Activated CD4-positive, alpha-beta T cell treated with anti-CD3 and anti-CD28 coated beads, Interleukin-2, amount 50 U/mL, for 1 hour (primary cell): ENCODE measurements around the gene ASNSD1.

Source experiments
- DNase-seq: peaks from one replicate; pipeline ENCODE4 v3.0.0-alpha.2; 2020

Gene ASNSD1

GRCh38 chr2:189661148-189661956, at the start of gene ASNSD1:
Gene ASNSD1 (plus strand): TSS chr2:189661459. CDS start chr2:189666133, 4,674 bp downstream.
- peak; percentile 98 for DNase-seq

GRCh38 chr2:189613077-189613636, 48.1 kb upstream of the ASNSD1 start:
- DNase-seq, result no peak

- DNase-seq, result no peak
Measured at GRCh38 chr2:189613650-189614420, 47.4 kb upstream of the ASNSD1 start.

GRCh38 chr2:189614585-189614984, 46.7 kb upstream of the ASNSD1 start:
- DNase-seq, result no peak

GRCh38 chr2:189618197-189618596, 43.1 kb upstream of the ASNSD1 start:
- DNase-seq, result no peak

- DNase-seq, result no peak
Measured at GRCh38 chr2:189621781-189622180, 39.5 kb upstream of the ASNSD1 start.

GRCh38 chr2:189623049-189623448, 38.2 kb upstream of the ASNSD1 start:
- no peak for DNase-seq

- no peak for DNase-seq
Measured at GRCh38 chr2:189624648-189625355, 36.5 kb upstream of the ASNSD1 start.

- no peak for DNase-seq
Measured at GRCh38 chr2:189625636-189626035, 35.6 kb upstream of the ASNSD1 start.

GRCh38 chr2:189627789-189628188, 33.5 kb upstream of the ASNSD1 start:
- DNase-seq, result no peak

GRCh38 chr2:189628817-189629530, 32.3 kb upstream of the ASNSD1 start:
- no peak for DNase-seq

GRCh38 chr2:189629531-189630453, 31.5 kb upstream of the ASNSD1 start:
- no peak for DNase-seq

- no peak for DNase-seq
Measured at GRCh38 chr2:189631849-189632248, 29.4 kb upstream of the ASNSD1 start.

- peak; percentile 14 for DNase-seq
Measured at GRCh38 chr2:189633392-189633811, 27.9 kb upstream of the ASNSD1 start.

GRCh38 chr2:189635353-189635752, 25.9 kb upstream of the ASNSD1 start:
- DNase-seq, result no peak

GRCh38 chr2:189638301-189639006, 22.8 kb upstream of the ASNSD1 start:
- no peak for DNase-seq

- DNase-seq, result no peak
Measured at GRCh38 chr2:189639007-189639609, 22.2 kb upstream of the ASNSD1 start.

GRCh38 chr2:189641002-189641401, 20.3 kb upstream of the ASNSD1 start:
- no peak for DNase-seq

GRCh38 chr2:189641590-189641989, 19.7 kb upstream of the ASNSD1 start:
- no peak for DNase-seq

- DNase-seq, result no peak
Measured at GRCh38 chr2:189646521-189646920, 14.7 kb upstream of the ASNSD1 start.
